ENCODE measurements around the gene ELOA2. TPM values are rescaled to one million over a fixed set of nuclear protein-coding genes. Genes with fewer than 3 reads are reported as not detected.

ELOA2 gene
- total RNA-seq, 2 experiments from 2014 or later = not detected

DNA sequence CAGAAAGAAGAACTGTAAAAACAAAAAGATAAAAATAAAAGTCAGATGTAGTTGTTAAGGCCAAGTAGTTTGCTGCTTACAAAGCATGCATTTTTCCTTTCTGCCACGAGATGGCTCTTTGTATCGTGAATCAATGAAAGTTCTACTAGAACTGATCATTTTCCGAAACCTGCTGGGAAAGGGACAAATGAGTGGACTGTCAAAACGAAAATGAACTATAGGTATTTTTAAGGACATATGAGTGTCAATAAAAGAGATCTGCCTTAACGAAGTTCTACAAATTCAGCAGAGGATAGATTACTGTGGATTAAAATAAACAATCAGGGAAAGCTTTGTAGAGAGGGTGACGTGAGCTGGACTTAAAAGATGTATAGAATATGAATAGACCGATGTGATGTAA lies 15.0 kb upstream of the ELOA2 start:
- peak; percentile 66 for TF ChIP-seq CTCF (IDR thresholded peaks at IDR 0.05)
- no peaks in the 10 kb centered on the region for H3K27me3 ChIP-seq (ENCODE audit: control insufficient read depth in 1 of 2, insufficient read depth in 2 of 2, low read length in 2 of 2)
- ATAC-seq (ENCODE audit: poor library complexity) (no peak), DNase-seq (peak in 4 of 14 experiments; percentile 11 to 48 (median 30))
- H3K27ac Mint-ChIP-seq = no peak overlapping the region
- H3K9me3 ChIP-seq (ENCODE audit: control insufficient read depth in 1 of 2, insufficient read depth in 1 of 2, low read length in 2 of 2) = peaks cover 0 to 3% of the 10 kb centered on the region in 2 experiments
- H3K4me3 Mint-ChIP-seq = no peak overlapping the region
- ChIA-PET CTCF (interaction anchor here (1.6 kb wide), 1 partner anchor 698 kb away, joined by 3 read pairs; no protein-coding TSS in a partner anchor), POLR2A (no interaction called here)
- intact Hi-C loops (cut with DNase I, micrococcal nuclease) = loop anchor here (1.0 to 5.0 kb wide), 3 partner anchors 157 to 699 kb away; no protein-coding TSS in a partner anchor
- no peaks in the 10 kb centered on the region for H3K9me3 Mint-ChIP-seq
- H3K36me3 Mint-ChIP-seq (ENCODE audit: low read depth) = no peaks in the 10 kb centered on the region
- H3K27me3 Mint-ChIP-seq = no peaks in the 10 kb centered on the region
- H3K27ac ChIP-seq (ENCODE audit: low read depth in 1 of 2, low read length in 2 of 2) = no peak overlapping the region
- no peaks in the 10 kb centered on the region for H3K4me1 Mint-ChIP-seq (ENCODE audit: low read depth)
- H3K36me3 ChIP-seq (ENCODE audit: insufficient read depth, low read length) = no peaks in the 10 kb centered on the region
- no peak overlapping the region for H3K4me3 ChIP-seq (ENCODE audit: low read length)
- no peaks in the 10 kb centered on the region for H3K4me1 ChIP-seq (ENCODE audit: insufficient read depth, low read length)

GRCh38 chr18:47040982-47041381 lies 5.6 kb upstream of the ELOA2 start:
- no peak overlapping the region for H3K4me3 Mint-ChIP-seq
- H3K9me3 Mint-ChIP-seq = no peaks in the 10 kb centered on the region
- H3K9me3 ChIP-seq (ENCODE audit: control insufficient read depth in 1 of 2, insufficient read depth in 1 of 2, low read length in 2 of 2) = peaks cover 0 to 3% of the 10 kb centered on the region in 2 experiments
- intact Hi-C loops (cut with DNase I, micrococcal nuclease) = no loop called here
- no peak overlapping the region for H3K27ac ChIP-seq (ENCODE audit: low read depth in 1 of 2, low read length in 2 of 2)
- no peak for ATAC-seq (ENCODE audit: poor library complexity)
- no peak overlapping the region for H3K27ac Mint-ChIP-seq
- no peak overlapping the region for H3K4me3 ChIP-seq (ENCODE audit: low read length)
- no peaks in the 10 kb centered on the region for H3K27me3 ChIP-seq (ENCODE audit: control insufficient read depth in 1 of 2, insufficient read depth in 2 of 2, low read length in 2 of 2)
- no peak for TF ChIP-seq CTCF (IDR thresholded peaks at IDR 0.05)
- H3K4me1 Mint-ChIP-seq (ENCODE audit: low read depth) = no peaks in the 10 kb centered on the region
- ChIA-PET POLR2A (no interaction called here), CTCF (no interaction called here)
- no peaks in the 10 kb centered on the region for H3K4me1 ChIP-seq (ENCODE audit: insufficient read depth, low read length)
- no peaks in the 10 kb centered on the region for H3K36me3 Mint-ChIP-seq (ENCODE audit: low read depth)
- DNase-seq = no peak
- H3K36me3 ChIP-seq (ENCODE audit: insufficient read depth, low read length) = no peaks in the 10 kb centered on the region
- peaks cover 8% of the 10 kb centered on the region for H3K27me3 Mint-ChIP-seq

DNA sequence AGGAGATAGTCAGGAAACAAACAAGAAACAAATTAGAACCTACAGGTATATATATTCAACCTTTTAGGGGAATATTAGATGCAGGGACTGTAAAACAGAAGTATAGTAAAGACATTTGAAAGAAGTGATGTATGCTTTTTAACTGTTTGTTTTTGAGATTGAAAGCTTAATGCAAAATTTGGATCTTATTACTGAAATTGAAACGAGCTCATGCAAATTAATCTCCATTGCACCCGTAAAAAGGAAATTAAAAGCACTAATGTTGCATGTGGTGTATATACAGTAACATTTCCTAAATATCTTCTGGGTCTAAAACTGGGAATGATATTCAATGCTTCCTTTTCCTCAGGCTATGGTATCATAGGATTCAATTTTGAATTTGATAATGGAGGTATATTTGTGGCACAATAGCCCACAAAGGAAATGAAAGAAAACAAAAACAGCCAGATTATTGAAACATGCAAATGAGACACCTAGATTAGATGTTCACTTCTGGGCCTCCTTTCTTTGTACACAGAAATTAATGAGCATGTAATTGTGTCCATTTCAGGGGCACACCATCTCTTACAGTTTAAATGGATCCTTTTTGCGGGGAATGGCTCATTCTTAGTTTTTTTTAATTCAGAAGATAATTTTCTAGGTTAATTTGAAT lies 1.6 kb upstream of the ELOA2 start:
- no peak overlapping the region for H3K4me3 Mint-ChIP-seq
- Histone ChIP-seq H3K27me3 (ENCODE audit: control insufficient read depth in 1 of 2, insufficient read depth in 2 of 2, low read length in 2 of 2) (no peaks in the 10 kb centered on the region), H3K4me1 (ENCODE audit: insufficient read depth, low read length) (no peaks in the 10 kb centered on the region), H3K27ac (ENCODE audit: low read depth in 1 of 2, low read length in 2 of 2) (no peak overlapping the region), H3K4me3 (ENCODE audit: low read length) (no peak overlapping the region), H3K9me3 (ENCODE audit: control insufficient read depth in 1 of 2, insufficient read depth in 1 of 2, low read length in 2 of 2) (peaks cover under 1 to 29% of the 10 kb centered on the region in 2 experiments), H3K36me3 (ENCODE audit: insufficient read depth, low read length) (no peaks in the 10 kb centered on the region)
- ChIA-PET POLR2A (no interaction called here), CTCF (no interaction called here)
- peaks cover 5% of the 10 kb centered on the region for H3K27me3 Mint-ChIP-seq
- ATAC-seq (ENCODE audit: poor library complexity) (no peak), DNase-seq (no peak)
- no peak overlapping the region for H3K27ac Mint-ChIP-seq
- no peaks in the 10 kb centered on the region for H3K9me3 Mint-ChIP-seq
- no peaks in the 10 kb centered on the region for H3K4me1 Mint-ChIP-seq (ENCODE audit: low read depth)
- intact Hi-C loops (cut with DNase I, micrococcal nuclease) = no loop called here
- H3K36me3 Mint-ChIP-seq (ENCODE audit: low read depth) = no peaks in the 10 kb centered on the region
- TF ChIP-seq CTCF (IDR thresholded peaks at IDR 0.05) = no peak
